Measurements from ENCODE around the gene GDPD1. TPM values are rescaled to one million over a fixed set of nuclear protein-coding genes. Genes with fewer than 3 reads are reported as not detected.

The GDPD1 gene
- total RNA-seq, 1 donor from 2014 or later, result 9.1 TPM

- H3K4me3 Mint-ChIP-seq, result no peak overlapping the region
- no peaks in the 10 kb centered on the region for H3K27me3 Mint-ChIP-seq (ENCODE audit: low read depth)
- H3K27ac Mint-ChIP-seq, result no peak overlapping the region
- DNase-seq (ENCODE audit: low spot score in 2 of 2, unreplicated experiment in 2 of 2), result no peak
- H3K9me3 Mint-ChIP-seq, result no peaks in the 10 kb centered on the region
- TF ChIP-seq, protein P1, sequence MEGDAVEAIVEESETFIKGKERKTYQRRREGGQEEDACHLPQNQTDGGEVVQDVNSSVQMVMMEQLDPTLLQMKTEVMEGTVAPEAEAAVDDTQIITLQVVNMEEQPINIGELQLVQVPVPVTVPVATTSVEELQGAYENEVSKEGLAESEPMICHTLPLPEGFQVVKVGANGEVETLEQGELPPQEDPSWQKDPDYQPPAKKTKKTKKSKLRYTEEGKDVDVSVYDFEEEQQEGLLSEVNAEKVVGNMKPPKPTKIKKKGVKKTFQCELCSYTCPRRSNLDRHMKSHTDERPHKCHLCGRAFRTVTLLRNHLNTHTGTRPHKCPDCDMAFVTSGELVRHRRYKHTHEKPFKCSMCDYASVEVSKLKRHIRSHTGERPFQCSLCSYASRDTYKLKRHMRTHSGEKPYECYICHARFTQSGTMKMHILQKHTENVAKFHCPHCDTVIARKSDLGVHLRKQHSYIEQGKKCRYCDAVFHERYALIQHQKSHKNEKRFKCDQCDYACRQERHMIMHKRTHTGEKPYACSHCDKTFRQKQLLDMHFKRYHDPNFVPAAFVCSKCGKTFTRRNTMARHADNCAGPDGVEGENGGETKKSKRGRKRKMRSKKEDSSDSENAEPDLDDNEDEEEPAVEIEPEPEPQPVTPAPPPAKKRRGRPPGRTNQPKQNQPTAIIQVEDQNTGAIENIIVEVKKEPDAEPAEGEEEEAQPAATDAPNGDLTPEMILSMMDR (IDR thresholded peaks at IDR 0.05; ENCODE audit: unreplicated experiment), result no peak
- peaks cover 3% of the 10 kb centered on the region for H3K36me3 Mint-ChIP-seq
- H3K4me1 Mint-ChIP-seq, result no peaks in the 10 kb centered on the region
Observed at GRCh38 chr17:59180626-59181025, 39.7 kb upstream of the GDPD1 start.

DNA sequence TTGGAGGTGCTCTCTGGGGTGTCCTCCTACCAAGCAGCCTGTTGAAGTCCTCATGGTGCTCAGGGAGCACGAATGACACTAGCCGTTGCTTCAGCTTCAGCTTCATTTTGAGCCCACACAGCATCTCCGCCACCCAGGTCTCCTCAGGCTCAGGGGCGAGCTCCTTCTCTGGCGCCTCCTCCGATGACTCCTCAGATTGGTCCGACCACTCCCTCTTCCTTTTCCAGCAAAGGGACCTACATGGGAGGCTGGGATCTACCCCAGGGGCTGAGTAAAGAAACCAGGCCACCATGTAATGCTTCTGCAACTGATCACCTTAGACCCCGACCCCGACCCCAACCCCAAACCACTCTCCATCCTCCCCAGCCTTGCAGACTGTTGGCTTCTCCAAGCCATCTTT, 38.8 kb upstream of the GDPD1 start:
- DNase-seq (ENCODE audit: low spot score in 2 of 2, unreplicated experiment in 2 of 2), result no peak
- TF ChIP-seq, protein P1 (IDR thresholded peaks at IDR 0.05; ENCODE audit: unreplicated experiment), result no peak
- peaks cover 8% of the 10 kb centered on the region for H3K36me3 Mint-ChIP-seq
- H3K27ac Mint-ChIP-seq, result no peak overlapping the region
- no peaks in the 10 kb centered on the region for H3K9me3 Mint-ChIP-seq
- no peaks in the 10 kb centered on the region for H3K4me1 Mint-ChIP-seq
- no peak overlapping the region for H3K4me3 Mint-ChIP-seq
- no peaks in the 10 kb centered on the region for H3K27me3 Mint-ChIP-seq (ENCODE audit: low read depth)

GRCh38 chr17:59185997-59186396, 34.3 kb upstream of the GDPD1 start:
- peaks cover 12% of the 10 kb centered on the region for H3K36me3 Mint-ChIP-seq
- no peaks in the 10 kb centered on the region for H3K27me3 Mint-ChIP-seq (ENCODE audit: low read depth)
- TF ChIP-seq, protein P1 (IDR thresholded peaks at IDR 0.05; ENCODE audit: unreplicated experiment), result no peak
- no peaks in the 10 kb centered on the region for H3K4me1 Mint-ChIP-seq
- DNase-seq (ENCODE audit: low spot score in 2 of 2, unreplicated experiment in 2 of 2), result no peak
- H3K9me3 Mint-ChIP-seq, result no peaks in the 10 kb centered on the region
- H3K27ac Mint-ChIP-seq, result no peak overlapping the region
- no peak overlapping the region for H3K4me3 Mint-ChIP-seq

- no peak for DNase-seq (ENCODE audit: low spot score in 2 of 2, unreplicated experiment in 2 of 2)
- H3K27ac Mint-ChIP-seq, result no peak overlapping the region
- no peaks in the 10 kb centered on the region for H3K4me1 Mint-ChIP-seq
- H3K36me3 Mint-ChIP-seq, result peaks cover 17% of the 10 kb centered on the region
- no peak overlapping the region for H3K4me3 Mint-ChIP-seq
- no peaks in the 10 kb centered on the region for H3K9me3 Mint-ChIP-seq
- no peaks in the 10 kb centered on the region for H3K27me3 Mint-ChIP-seq (ENCODE audit: low read depth)
- TF ChIP-seq, protein P1 (IDR thresholded peaks at IDR 0.05; ENCODE audit: unreplicated experiment), result no peak
Observed at GRCh38 chr17:59186850-59187249, 33.5 kb upstream of the GDPD1 start.

- DNase-seq (ENCODE audit: low spot score in 2 of 2, unreplicated experiment in 2 of 2), result no peak
- no peaks in the 10 kb centered on the region for H3K4me1 Mint-ChIP-seq
- peaks cover 28% of the 10 kb centered on the region for H3K36me3 Mint-ChIP-seq
- no peak overlapping the region for H3K27ac Mint-ChIP-seq
- TF ChIP-seq, protein P1 (IDR thresholded peaks at IDR 0.05; ENCODE audit: unreplicated experiment), result no peak
- no peak overlapping the region for H3K4me3 Mint-ChIP-seq
- no peaks in the 10 kb centered on the region for H3K9me3 Mint-ChIP-seq
- no peaks in the 10 kb centered on the region for H3K27me3 Mint-ChIP-seq (ENCODE audit: low read depth)
Observed at GRCh38 chr17:59190806-59191205, 29.5 kb upstream of the GDPD1 start.

- H3K36me3 Mint-ChIP-seq, result peaks cover 26% of the 10 kb centered on the region
- no peak overlapping the region for H3K27ac Mint-ChIP-seq
- DNase-seq (ENCODE audit: low spot score in 2 of 2, unreplicated experiment in 2 of 2), result no peak
- H3K4me1 Mint-ChIP-seq, result no peaks in the 10 kb centered on the region
- TF ChIP-seq, protein P1 (IDR thresholded peaks at IDR 0.05; ENCODE audit: unreplicated experiment), result no peak
- no peaks in the 10 kb centered on the region for H3K27me3 Mint-ChIP-seq (ENCODE audit: low read depth)
- no peaks in the 10 kb centered on the region for H3K9me3 Mint-ChIP-seq
- H3K4me3 Mint-ChIP-seq, result no peak overlapping the region
Observed at GRCh38 chr17:59193336-59193862, 26.9 kb upstream of the GDPD1 start.

Data from mesothelial cell of epicardium (in vitro differentiated cells).